Activated T-helper 17 cell treated with anti-CD3 and anti-CD28 coated beads, Interleukin-2, amount 50 U/mL, for 72 hours (primary cell): ENCODE results near the gene SLC19A1. TPM values are rescaled to one million over a fixed set of nuclear protein-coding genes. Genes with fewer than 3 reads are reported as not detected.
"Not testable (repeated sequence)": the region's sequence is repeated elsewhere in the genome, so short reads cannot be mapped to it uniquely, and the experiment has no call there.

Experiments
- ATAC-seq: fragments of 150-1000 bp; cut with Tn5 transposase; replicated peaks from 2 replicates; pipeline ENCODE4 v1.10.0; 2021; ENCODE audit warnings: mild to moderate bottlenecking, moderate library complexity
- H3K27ac Mint-ChIP-seq: one replicate; pipeline ENCODE4 v1.8.0; 2022; ENCODE audit warnings: mixed read lengths
- H3K27me3 Mint-ChIP-seq: one replicate; pipeline ENCODE4 v1.8.0; 2022; ENCODE audit warnings: mixed read lengths
- H3K36me3 Mint-ChIP-seq: one replicate; pipeline ENCODE4 v1.8.0; 2022; ENCODE audit warnings: low read depth, mild to moderate bottlenecking, mixed read lengths
- H3K4me1 Mint-ChIP-seq: one replicate; pipeline ENCODE4 v1.8.0; 2022; ENCODE audit warnings: mixed read lengths
- H3K4me3 Mint-ChIP-seq: one replicate; pipeline ENCODE4 v1.8.0; 2022; ENCODE audit warnings: mild to moderate bottlenecking, mixed read lengths
- H3K9me3 Mint-ChIP-seq: one replicate; pipeline ENCODE4 v1.8.0; 2022; ENCODE audit warnings: mixed read lengths
- total RNA-seq, 2 donors: library from RNA; stranded (reverse); gene quantifications; one replicate each; pipeline ENCODE4 v1.2.3, GENCODE V29; 2022

SLC19A1 gene
- total RNA-seq, 2 donors from 2014 or later, result 41.4 to 82.2 TPM

GRCh38 chr21:45572231-45572630 is 30.0 kb upstream of the SLC19A1 start:
- Mint-ChIP-seq H3K27ac (no peak overlapping the region), H3K27me3 (no peaks in the 10 kb centered on the region), H3K4me1 (no peaks in the 10 kb centered on the region), H3K36me3 (no peaks in the 10 kb centered on the region), H3K4me3 (no peak overlapping the region), H3K9me3 (no peaks in the 10 kb centered on the region)
- ATAC-seq, result no peak

GRCh38 chr21:45571641-45572040 is 29.4 kb upstream of the SLC19A1 start:
- H3K9me3 Mint-ChIP-seq, result no peaks in the 10 kb centered on the region
- H3K4me1 Mint-ChIP-seq, result no peaks in the 10 kb centered on the region
- no peak overlapping the region for H3K4me3 Mint-ChIP-seq
- no peaks in the 10 kb centered on the region for H3K27me3 Mint-ChIP-seq
- ATAC-seq, result no peak
- no peaks in the 10 kb centered on the region for H3K36me3 Mint-ChIP-seq
- H3K27ac Mint-ChIP-seq, result no peak overlapping the region

- H3K36me3 Mint-ChIP-seq, result no peaks in the 10 kb centered on the region
- H3K27me3 Mint-ChIP-seq, result no peaks in the 10 kb centered on the region
- no peaks in the 10 kb centered on the region for H3K9me3 Mint-ChIP-seq
- no peak overlapping the region for H3K27ac Mint-ChIP-seq
- no peaks in the 10 kb centered on the region for H3K4me1 Mint-ChIP-seq
- H3K4me3 Mint-ChIP-seq, result no peak overlapping the region
- no peak for ATAC-seq
Measured at GRCh38 chr21:45570826-45571601, 28.8 kb upstream of the SLC19A1 start.

DNA sequence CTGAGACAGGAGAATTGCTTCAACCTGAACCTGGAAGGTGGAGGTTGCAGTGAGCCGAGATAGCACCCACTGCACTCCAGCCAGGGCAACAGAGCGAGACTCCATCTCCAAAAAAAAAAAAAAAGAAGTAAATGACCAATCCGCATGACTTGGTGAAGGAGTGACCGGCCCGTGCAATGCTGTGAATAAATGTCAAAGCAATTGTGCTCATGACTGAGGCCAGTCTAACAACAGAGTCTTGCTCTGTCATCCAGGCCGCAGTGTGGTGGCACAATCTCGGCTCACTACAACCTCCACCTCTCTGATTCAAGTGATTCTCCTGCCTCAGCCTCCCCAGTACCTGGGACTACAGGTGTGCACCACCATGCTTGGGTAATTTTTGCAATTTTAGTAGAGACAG is 27.8 kb upstream of the SLC19A1 start:
- Mint-ChIP-seq H3K9me3 (no peaks in the 10 kb centered on the region), H3K36me3 (no peaks in the 10 kb centered on the region), H3K27ac (no peak overlapping the region), H3K4me1 (no peaks in the 10 kb centered on the region), H3K27me3 (no peaks in the 10 kb centered on the region), H3K4me3 (no peak overlapping the region)
- ATAC-seq, result no peak

DNA sequence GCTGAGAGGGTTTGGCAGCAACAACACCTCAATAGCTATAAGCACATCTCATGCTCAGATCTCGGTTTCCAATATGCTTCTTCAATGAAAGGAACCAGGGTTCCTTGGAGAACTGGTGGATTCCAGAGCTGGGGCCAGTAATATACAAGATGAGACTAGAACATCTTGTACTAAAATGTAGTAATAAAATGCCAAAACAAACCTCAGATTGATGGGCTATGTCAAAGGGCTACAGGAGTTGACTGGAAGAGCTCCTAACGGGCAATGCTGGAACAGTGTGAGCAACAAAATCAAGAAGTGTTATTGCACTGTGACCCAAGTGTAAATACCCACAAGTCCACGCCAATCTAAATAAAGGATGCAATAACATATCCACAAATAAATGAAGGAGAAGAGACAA is 26.1 kb upstream of the SLC19A1 start:
- H3K36me3 Mint-ChIP-seq, result no peaks in the 10 kb centered on the region
- H3K4me1 Mint-ChIP-seq, result no peaks in the 10 kb centered on the region
- H3K9me3 Mint-ChIP-seq, result no peaks in the 10 kb centered on the region
- no peak overlapping the region for H3K4me3 Mint-ChIP-seq
- no peak for ATAC-seq
- peaks cover 4% of the 10 kb centered on the region for H3K27me3 Mint-ChIP-seq
- H3K27ac Mint-ChIP-seq, result no peak overlapping the region

GRCh38 chr21:45564137-45564536 is 21.9 kb upstream of the SLC19A1 start:
- not testable (repeated sequence) for H3K9me3 Mint-ChIP-seq, H3K4me3 Mint-ChIP-seq, H3K36me3 Mint-ChIP-seq, H3K4me1 Mint-ChIP-seq, H3K27ac Mint-ChIP-seq, ATAC-seq
- peaks cover 21% of the 10 kb centered on the region for H3K27me3 Mint-ChIP-seq

GRCh38 chr21:45562965-45563364 is 20.7 kb upstream of the SLC19A1 start:
- peaks cover 21% of the 10 kb centered on the region for H3K27me3 Mint-ChIP-seq
- no peak overlapping the region for H3K4me3 Mint-ChIP-seq
- H3K27ac Mint-ChIP-seq, result no peak overlapping the region
- no peaks in the 10 kb centered on the region for H3K36me3 Mint-ChIP-seq
- H3K4me1 Mint-ChIP-seq, result no peaks in the 10 kb centered on the region
- H3K9me3 Mint-ChIP-seq, result no peaks in the 10 kb centered on the region
- ATAC-seq, result no peak

- H3K4me1 Mint-ChIP-seq, result no peaks in the 10 kb centered on the region
- H3K36me3 Mint-ChIP-seq, result no peaks in the 10 kb centered on the region
- peaks cover 21% of the 10 kb centered on the region for H3K27me3 Mint-ChIP-seq
- H3K4me3 Mint-ChIP-seq, result no peak overlapping the region
- H3K27ac Mint-ChIP-seq, result no peak overlapping the region
- no peak for ATAC-seq
- H3K9me3 Mint-ChIP-seq, result no peaks in the 10 kb centered on the region
Measured at GRCh38 chr21:45562402-45562801, 20.2 kb upstream of the SLC19A1 start.

GRCh38 chr21:45561241-45561640 is 19.0 kb upstream of the SLC19A1 start:
- peaks cover 21% of the 10 kb centered on the region for H3K27me3 Mint-ChIP-seq
- H3K9me3 Mint-ChIP-seq, H3K27ac Mint-ChIP-seq: not testable (repeated sequence)

DNA sequence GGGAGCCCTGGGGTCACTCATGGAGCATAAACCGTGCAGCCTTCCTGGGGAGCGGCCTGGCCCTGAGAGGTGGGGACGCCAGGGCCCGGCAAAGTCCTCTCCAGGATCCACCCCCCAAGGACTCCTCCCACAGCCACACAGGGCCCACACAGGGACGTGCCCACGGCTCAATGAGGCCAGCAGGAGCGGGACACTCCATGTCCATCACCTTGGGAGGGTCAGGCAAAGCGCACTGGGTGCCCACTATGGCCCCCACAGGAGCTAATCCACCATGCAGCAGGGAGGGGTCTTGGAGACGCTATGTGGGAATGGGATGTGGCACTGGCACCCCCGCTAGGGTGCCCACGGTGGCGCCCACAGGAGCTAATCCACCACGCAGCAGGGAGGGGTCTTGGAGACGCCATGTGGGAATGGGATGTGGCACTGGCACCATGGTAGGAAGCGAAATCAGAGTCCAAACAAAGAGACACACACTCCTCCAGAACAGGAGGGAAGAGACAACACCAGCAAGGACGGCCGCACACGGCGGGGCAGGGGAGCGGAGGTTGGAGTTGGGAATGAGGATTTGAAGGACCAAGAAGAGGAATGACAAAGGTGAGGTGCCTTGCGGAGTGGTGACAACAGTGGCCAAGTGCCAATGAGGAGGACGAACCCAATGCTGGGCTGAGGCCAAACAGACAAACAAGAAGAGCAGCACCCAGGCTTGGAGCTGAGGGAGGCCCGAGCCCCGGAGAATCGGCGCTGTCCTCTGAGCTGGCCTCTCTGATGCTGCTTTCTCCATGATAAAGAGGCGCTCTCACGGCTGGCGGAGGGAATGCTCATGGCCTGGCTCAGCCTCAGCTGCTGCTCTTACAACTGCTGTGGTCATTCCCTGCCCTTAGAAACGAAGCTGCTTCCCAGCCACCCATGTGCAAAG is 18.1 kb upstream of the SLC19A1 start:
- Mint-ChIP-seq H3K36me3 (no peaks in the 10 kb centered on the region), H3K27me3 (peaks cover 21% of the 10 kb centered on the region), H3K27ac (no peak overlapping the region), H3K4me1 (no peaks in the 10 kb centered on the region), H3K4me3 (no peak overlapping the region), H3K9me3 (no peaks in the 10 kb centered on the region)
- no peak for ATAC-seq

More at GRCh38 chr21:45561241-45561640, 19.0 kb upstream of the SLC19A1 start:
- not testable (repeated sequence) for H3K4me3 Mint-ChIP-seq, H3K36me3 Mint-ChIP-seq, H3K4me1 Mint-ChIP-seq, ATAC-seq

DNA sequence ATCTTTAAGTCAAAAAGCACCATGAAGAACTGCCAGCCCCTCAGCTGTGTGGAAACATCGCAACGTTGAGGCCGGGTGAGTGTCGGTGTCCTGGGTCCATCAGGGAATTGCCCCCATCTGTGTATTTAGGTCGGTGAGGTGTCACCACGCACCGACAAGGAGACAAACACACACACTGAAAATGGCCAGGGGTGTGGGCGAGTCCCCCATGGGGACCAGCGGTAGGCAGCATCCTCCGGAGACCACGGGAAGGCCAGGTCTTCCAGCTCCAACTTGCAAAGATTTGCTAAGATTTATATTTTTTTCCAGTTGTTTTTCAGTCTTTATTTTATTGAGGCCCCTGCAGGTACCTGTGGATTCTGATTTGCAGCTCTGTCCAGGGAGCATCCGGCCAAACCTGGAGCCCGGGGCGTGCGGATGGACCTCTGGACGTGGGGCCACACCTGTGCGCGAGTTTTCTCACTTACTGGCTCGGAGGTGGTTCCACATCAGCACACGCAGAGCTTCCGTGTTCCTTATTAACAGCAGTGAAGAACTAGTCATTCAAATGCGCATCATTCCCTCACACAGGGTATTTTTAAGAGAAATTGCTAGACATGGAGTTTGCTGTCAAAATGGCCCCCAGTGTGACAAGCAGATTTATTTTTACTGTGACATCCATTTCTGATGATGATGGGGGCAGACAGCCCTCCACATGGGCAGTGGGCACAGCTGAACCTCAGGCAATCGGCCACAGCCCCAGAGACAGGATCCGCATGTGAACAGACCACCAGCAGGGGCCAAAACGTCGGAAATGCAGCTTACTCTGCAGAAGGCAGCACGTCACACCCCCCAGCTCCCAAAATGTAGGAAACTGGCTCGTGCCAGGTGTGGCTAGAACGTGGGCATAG is 17.2 kb upstream of the SLC19A1 start:
- Mint-ChIP-seq H3K4me1 (peaks cover 4% of the 10 kb centered on the region), H3K27me3 (peaks cover 21% of the 10 kb centered on the region), H3K36me3 (peaks cover 5% of the 10 kb centered on the region), H3K4me3 (no peak overlapping the region), H3K9me3 (no peaks in the 10 kb centered on the region), H3K27ac (no peak overlapping the region)
- no peak for ATAC-seq

DNA sequence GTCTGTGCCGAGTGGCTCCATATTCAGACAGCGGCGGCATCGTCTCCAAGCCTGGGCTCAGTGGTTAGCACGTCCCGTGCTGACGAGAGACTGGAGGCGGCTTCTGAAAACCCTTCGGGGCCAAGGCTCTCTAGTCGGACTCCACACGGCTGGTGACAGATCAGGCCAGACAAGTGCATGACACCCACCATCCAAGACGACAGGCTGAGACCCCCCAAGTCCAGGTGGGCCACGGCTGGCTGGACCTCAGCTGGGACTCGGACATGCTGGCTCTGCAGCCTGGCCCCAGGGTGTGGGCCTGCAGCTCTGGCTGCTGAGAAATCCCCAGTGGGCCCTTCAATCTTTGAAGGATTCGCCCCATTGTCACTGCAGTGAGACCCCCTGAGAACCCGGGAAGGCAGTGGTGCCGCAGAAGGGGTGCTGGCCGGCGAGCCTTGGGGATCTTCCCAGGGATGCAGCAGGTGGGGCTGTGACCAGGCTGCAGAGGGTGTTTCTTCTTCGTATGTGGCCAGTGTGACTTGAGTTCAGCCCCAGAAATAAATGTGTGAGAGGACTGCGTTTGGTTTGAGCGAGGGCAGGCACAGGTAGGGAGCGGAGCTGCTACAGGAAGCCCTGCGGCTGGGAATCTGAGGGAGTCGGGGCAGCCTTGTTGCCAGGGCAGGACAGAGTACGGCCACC is 15.9 kb upstream of the SLC19A1 start:
- no peak for ATAC-seq
- no peak overlapping the region for H3K4me3 Mint-ChIP-seq
- peaks cover 6% of the 10 kb centered on the region for H3K36me3 Mint-ChIP-seq
- no peak overlapping the region for H3K27ac Mint-ChIP-seq
- H3K27me3 Mint-ChIP-seq, result peaks cover 16% of the 10 kb centered on the region
- H3K9me3 Mint-ChIP-seq, result no peaks in the 10 kb centered on the region
- H3K4me1 Mint-ChIP-seq, result peaks cover 6% of the 10 kb centered on the region

DNA sequence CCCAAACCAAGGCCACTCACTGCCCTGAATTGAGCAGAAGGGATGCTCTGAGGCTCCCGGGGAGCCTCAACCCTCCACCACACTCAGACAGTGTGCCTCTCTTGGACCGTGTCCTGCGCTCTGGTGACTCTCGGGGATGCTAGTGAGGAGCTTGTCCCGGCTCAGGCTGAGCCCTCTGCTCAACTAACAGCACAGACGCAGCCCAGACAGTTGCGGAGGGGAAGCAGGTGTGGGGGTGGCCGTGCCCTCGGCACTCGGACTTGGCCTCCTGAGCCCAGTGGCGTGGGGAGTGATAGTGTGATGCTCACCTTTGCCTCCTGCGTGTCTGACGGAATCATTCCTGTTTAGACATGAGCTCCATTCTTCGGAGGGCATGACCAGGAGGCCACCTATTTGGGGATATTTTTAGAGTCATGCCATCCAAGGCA is 15.4 kb upstream of the SLC19A1 start:
- ATAC-seq, result no peak
- H3K36me3 Mint-ChIP-seq, result peaks cover 6% of the 10 kb centered on the region
- no peak overlapping the region for H3K27ac Mint-ChIP-seq
- no peak overlapping the region for H3K4me3 Mint-ChIP-seq
- no peaks in the 10 kb centered on the region for H3K9me3 Mint-ChIP-seq
- peaks cover 6% of the 10 kb centered on the region for H3K4me1 Mint-ChIP-seq
- peaks cover 13% of the 10 kb centered on the region for H3K27me3 Mint-ChIP-seq
